Measurements from ENCODE around the gene KRT32.
A peak's percentile ranks its signal among the peaks of the same experiment; 100 is the strongest.

KRT32 gene

DNA sequence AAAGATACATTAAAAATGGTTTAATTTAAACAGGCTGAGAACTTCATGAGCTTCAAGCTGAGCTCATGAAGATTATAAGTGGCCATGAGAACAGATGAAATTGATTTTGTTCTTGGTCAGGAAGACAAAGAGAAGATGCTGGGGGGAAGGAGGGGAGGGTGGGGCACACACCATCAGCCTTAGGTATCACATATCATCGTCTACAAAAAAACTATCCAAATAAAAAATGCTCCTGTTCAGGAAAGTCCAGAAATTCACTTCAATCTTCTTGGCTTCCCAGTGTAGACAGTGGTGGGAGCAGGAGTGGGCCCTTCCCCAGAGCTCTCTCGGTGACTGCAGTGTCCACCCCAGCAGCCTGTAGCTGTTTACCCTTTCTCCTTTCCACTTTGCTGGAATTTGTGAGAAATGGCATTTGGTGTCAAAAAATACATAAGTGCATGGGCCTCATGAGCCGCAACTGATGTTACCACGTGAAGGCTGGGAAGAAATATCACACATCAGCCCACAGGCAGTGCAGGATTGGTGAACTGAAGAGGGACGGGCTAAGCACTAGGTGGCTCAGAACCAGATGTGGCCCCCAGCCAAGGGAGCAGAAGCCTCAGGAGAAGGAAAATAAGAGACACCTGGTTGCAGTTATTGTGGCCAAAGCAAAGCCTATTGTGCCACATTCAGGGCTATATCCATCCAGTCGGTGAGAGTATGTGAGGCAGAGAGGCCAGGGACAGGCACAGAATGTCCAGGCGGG lies 48.9 kb downstream of the KRT32 start:
- TF ChIP-seq, protein P1, sequence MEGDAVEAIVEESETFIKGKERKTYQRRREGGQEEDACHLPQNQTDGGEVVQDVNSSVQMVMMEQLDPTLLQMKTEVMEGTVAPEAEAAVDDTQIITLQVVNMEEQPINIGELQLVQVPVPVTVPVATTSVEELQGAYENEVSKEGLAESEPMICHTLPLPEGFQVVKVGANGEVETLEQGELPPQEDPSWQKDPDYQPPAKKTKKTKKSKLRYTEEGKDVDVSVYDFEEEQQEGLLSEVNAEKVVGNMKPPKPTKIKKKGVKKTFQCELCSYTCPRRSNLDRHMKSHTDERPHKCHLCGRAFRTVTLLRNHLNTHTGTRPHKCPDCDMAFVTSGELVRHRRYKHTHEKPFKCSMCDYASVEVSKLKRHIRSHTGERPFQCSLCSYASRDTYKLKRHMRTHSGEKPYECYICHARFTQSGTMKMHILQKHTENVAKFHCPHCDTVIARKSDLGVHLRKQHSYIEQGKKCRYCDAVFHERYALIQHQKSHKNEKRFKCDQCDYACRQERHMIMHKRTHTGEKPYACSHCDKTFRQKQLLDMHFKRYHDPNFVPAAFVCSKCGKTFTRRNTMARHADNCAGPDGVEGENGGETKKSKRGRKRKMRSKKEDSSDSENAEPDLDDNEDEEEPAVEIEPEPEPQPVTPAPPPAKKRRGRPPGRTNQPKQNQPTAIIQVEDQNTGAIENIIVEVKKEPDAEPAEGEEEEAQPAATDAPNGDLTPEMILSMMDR (IDR thresholded peaks at IDR 0.05; ENCODE audit: low read depth, low read length), result no peak
- DNase-seq (ENCODE audit: low read depth, low spot score), result no peak
- in situ Hi-C loops (cut with HindIII; ENCODE audit: low sequenced_read_pairs), result no loop called here
- no peak overlapping the region for H3K4me3 ChIP-seq (ENCODE audit: low read depth, low read length)

DNA sequence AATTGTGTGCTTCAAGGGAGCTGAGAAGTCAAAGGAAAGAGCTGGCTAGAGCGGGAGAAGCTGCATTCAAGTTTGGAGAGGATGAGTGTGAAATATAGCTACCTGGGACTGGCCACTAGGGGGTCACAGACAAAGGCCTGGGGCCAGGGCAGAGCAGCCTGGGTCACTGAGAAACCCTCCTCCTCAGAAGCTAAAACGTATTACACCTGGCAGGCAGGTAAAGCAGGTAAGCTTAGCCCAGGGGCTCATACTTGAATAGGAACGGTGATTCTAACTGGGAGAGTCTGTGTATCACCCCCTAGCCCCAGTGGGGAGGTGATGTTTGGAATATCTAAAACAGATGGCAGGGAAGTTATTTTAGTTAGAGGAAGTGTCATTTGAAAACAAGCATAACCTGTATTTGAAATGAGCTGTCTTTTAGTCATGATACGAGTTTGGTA lies 49.6 kb downstream of the KRT32 start:
- in situ Hi-C loops (cut with HindIII; ENCODE audit: low sequenced_read_pairs), result no loop called here
- TF ChIP-seq, protein P1 (IDR thresholded peaks at IDR 0.05; ENCODE audit: low read depth, low read length), result peak; percentile 22
- DNase-seq (ENCODE audit: low read depth, low spot score), result no peak
- H3K4me3 ChIP-seq (ENCODE audit: low read depth, low read length), result no peak overlapping the region

DNA sequence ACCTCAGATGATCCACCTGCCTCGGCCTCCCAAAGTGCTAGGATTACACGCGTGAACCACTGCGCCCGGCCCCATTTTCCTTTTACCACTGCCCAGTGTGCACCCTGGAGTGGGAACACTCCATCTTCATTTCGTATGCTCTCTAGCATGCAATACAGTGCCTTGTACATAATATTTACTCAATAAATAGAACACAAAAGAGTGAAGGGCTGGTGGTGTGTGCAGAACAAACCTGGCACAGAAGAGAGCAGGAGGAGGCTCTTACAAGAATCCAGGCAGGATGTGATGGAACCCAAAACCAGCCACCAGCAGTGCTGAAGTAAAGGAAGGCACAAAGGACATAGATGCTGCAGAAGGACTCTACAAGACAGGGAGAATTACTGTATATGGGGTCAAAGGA lies 50.1 kb downstream of the KRT32 start:
- TF ChIP-seq, protein P1 (IDR thresholded peaks at IDR 0.05; ENCODE audit: low read depth, low read length), result no peak
- H3K4me3 ChIP-seq (ENCODE audit: low read depth, low read length), result no peak overlapping the region
- in situ Hi-C loops (cut with HindIII; ENCODE audit: low sequenced_read_pairs), result no loop called here
- no peak for DNase-seq (ENCODE audit: low read depth, low spot score)

DNA sequence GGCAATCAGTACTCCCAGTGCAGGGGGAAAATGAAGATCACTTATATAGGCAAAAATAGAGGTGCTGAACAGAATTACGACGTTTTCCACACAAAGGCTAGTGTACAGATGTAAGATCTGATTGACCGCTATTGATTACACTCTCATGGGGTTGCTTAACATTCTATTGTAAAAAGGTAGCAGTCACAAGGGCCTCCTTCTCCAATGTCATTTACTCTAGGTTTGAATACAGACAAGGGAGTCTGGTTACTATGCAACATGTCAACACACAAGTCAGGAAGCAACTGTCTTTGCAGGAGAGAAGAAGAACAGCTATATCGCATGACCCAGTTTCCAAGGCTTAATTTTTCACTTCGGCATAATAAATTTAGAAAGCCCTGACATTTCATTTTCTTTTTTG lies 50.7 kb downstream of the KRT32 start:
- in situ Hi-C loops (cut with HindIII; ENCODE audit: low sequenced_read_pairs), result no loop called here
- TF ChIP-seq, protein P1 (IDR thresholded peaks at IDR 0.05; ENCODE audit: low read depth, low read length), result no peak
- H3K4me3 ChIP-seq (ENCODE audit: low read depth, low read length), result no peak overlapping the region
- no peak for DNase-seq (ENCODE audit: low read depth, low spot score)

DNA sequence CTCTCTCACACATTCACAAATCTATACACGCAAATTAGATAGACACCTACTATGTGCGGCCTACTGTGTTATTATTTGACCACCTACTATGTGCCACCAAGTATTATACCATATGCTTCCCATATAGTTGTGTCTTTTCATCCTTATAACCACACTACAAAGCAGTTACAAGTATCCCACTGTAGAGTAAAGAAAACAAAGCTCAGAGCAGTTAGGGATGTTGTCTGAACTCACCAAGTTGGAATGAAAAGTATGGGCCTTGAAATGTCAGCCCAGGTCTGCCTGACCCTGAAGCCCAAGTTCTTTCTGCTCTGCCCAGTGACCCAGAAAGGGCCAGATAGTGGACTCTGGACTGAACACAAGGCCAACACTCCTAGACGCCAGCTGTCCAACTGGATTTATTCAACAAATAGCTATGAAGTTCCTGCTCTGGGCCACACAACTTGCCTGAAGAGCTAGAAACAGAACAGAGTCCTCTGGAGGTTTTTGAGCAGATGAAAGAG lies 51.3 kb downstream of the KRT32 start:
- no peak overlapping the region for H3K4me3 ChIP-seq (ENCODE audit: low read depth, low read length)
- in situ Hi-C loops (cut with HindIII; ENCODE audit: low sequenced_read_pairs), result no loop called here
- peak; percentile 44 for DNase-seq (ENCODE audit: low read depth, low spot score)
- TF ChIP-seq, protein P1 (IDR thresholded peaks at IDR 0.05; ENCODE audit: low read depth, low read length), result no peak

DNA sequence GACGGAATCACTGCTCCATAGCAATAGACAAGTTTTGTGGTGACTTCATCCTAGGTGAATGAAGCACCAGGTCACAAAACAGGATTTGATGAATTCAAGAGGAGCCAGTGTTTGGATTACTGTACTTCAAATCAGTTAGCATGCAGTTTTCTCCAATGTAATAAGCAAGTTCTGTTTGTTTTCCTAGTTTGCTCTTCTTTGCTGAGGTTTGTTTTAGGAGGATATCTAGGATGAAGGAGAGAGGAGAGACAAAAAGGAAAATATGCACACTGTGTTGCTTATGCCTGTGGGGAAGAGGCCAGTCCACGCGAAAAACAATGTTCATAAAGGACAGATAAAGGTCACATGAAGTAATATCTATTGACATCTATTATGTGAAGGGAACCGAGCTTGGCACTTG lies 51.8 kb downstream of the KRT32 start:
- DNase-seq (ENCODE audit: low read depth, low spot score), result no peak
- in situ Hi-C loops (cut with HindIII; ENCODE audit: low sequenced_read_pairs), result no loop called here
- TF ChIP-seq, protein P1 (IDR thresholded peaks at IDR 0.05; ENCODE audit: low read depth, low read length), result no peak
- H3K4me3 ChIP-seq (ENCODE audit: low read depth, low read length), result no peak overlapping the region

Data from astrocyte of the spinal cord (primary cell).